Prostate gland (tissue), 2 donors: ENCODE data around the gene TSPAN1. TPM values are rescaled to one million over a fixed set of nuclear protein-coding genes. Genes with fewer than 3 reads are reported as not detected.

Experiments used
- DNase-seq: peaks from one replicate; pipeline ENCODE4 v3.0.0-alpha.2; 2019; ENCODE audit warnings: low spot score
- H3K27ac ChIP-seq, 2 donors: fragments of 200-600 bp; sonication (generic); 2 replicates each; pipeline ENCODE4 v1.5.1; 2017 to 2019
- H3K27me3 ChIP-seq: fragments of 200-600 bp; sonication (generic); replicated peaks from 2 replicates; pipeline ENCODE4 v1.5.1; 2019; ENCODE audit not compliant: insufficient read depth
- H3K36me3 ChIP-seq, 2 donors: fragments of 200-600 bp; sonication (generic); 1 replicate in 1 of 2; 2 replicates in 1 of 2; pipeline versions ENCODE4 v1.5.1 to v1.8.1; 2017 to 2019
- H3K4me1 ChIP-seq: fragments of 200-600 bp; sonication (generic); replicated peaks from 2 replicates; pipeline ENCODE4 v1.5.1; 2019
- H3K4me3 ChIP-seq, 2 donors: fragments of 200-600 bp; sonication (generic); 2 replicates each; pipeline ENCODE4 v1.5.1; 2017 to 2019
- H3K9me3 ChIP-seq: fragments of 200-600 bp; sonication (generic); 2 replicates; pipeline ENCODE4 v1.5.1; 2017
- POLR2A ChIP-seq: fragments of 450-650 bp; IDR thresholded peaks from one replicate; pipeline ENCODE4 v1.6.1; 2016; ENCODE audit warnings: antibody characterized with exemption, mild to moderate bottlenecking
- POLR2AphosphoS5 ChIP-seq: sonication (generic); formaldehyde crosslinking; IDR thresholded peaks from one replicate; pipeline ENCODE4 v1.6.1; 2017; ENCODE audit warnings: antibody characterized with exemption
- WGBS: methylation state at CpG from one replicate; pipeline ENCODE4 v1.1.5; 2018; 5-methylcytosine and 5-hydroxymethylcytosine counted together
- intact Hi-C: fragments of 100-400 bp; cut with DNase I; formaldehyde crosslinking; loops from one replicate; pipeline ENCODE4 v1.14.2; 2022
- total RNA-seq, 2 donors: library from RNA; depleted of rRNA; stranded (reverse); fragments of >200 nt; gene quantifications; one replicate each; pipeline ENCODE4 v1.1.0, GENCODE V29; 2016
- TF ChIP-seq, protein P1 (sequence below), 4 experiments: fragments of 200-600 bp in 2 of 4; fragments of 450-650 bp in 2 of 4; sonication (generic) in 2 of 4; IDR thresholded peaks; 1 replicate in 3 of 4; 2 replicates in 1 of 4; pipeline ENCODE4 v1.5.1; 2016 to 2019; ENCODE audit warnings: antibody characterized with exemption in 4 of 4, mild to moderate bottlenecking in 2 of 4, moderate library complexity in 2 of 4

Gene TSPAN1, protein sequence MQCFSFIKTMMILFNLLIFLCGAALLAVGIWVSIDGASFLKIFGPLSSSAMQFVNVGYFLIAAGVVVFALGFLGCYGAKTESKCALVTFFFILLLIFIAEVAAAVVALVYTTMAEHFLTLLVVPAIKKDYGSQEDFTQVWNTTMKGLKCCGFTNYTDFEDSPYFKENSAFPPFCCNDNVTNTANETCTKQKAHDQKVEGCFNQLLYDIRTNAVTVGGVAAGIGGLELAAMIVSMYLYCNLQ
- total RNA-seq = 100 to 1,000 TPM in 1 of 2 donors, 10 to 100 TPM in 1; 77.2 to 322 TPM

DNA sequence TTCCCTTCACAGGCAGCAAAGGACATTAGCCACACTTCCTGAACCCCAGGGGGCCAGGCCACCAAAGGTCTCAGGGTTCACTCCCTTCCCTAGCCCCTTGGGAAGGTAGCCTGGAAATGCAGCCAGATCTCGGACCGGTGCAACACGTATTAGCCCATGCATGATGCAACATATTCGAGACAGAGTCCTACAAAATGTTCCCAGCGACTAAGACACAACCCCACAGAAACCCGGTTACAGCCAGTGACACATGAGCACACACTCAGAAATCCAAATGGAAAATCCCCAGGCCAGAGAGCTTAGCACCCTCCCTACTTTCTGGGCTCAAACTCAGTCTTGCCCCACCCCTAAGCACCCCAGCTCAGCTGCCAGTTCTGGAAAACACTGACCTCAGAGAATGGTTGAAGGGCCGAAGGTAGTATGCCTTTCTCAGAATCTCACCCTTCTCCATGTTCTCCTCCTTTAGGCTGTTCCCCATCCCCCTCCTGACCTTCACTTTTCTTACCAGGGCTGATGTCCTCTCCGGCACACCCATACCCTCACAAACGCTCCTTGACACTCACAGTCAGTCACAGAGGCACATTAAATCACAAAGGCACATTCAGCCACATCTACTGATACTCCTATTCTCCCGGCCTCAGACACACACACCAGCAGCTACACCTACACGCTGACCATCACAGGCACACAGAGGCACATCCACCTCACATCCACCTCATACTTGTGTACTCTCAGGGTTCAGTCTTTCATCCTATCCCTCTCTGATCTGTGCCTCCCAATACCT, at the start of gene TSPAN1:
Gene TSPAN1, plus strand, starts transcription at position 640 of the 784 bp plus-strand sequence. CDS start 6,021 bp downstream, outside the sequence.
- no peak for DNase-seq
- no peaks in the 10 kb centered on the region for H3K36me3 ChIP-seq
- H3K27ac ChIP-seq = peak within 1 kb of the TSS; percentile 54 to 61
- intact Hi-C loops = loop anchor here (5.0 to 10.0 kb wide), 2 partner anchors 370 to 487 kb away; partner anchors contain the start of genes GPBP1L1, MAST2 and TMEM69
- no peaks in the 10 kb centered on the region for H3K27me3 ChIP-seq
- H3K4me3 ChIP-seq = no peak within 1 kb of the TSS
- peaks cover 7% of the 10 kb centered on the region for H3K4me1 ChIP-seq
- TF ChIP-seq POLR2A (no peak), POLR2AphosphoS5 (peak; percentile 28)
- TF ChIP-seq, protein P1, sequence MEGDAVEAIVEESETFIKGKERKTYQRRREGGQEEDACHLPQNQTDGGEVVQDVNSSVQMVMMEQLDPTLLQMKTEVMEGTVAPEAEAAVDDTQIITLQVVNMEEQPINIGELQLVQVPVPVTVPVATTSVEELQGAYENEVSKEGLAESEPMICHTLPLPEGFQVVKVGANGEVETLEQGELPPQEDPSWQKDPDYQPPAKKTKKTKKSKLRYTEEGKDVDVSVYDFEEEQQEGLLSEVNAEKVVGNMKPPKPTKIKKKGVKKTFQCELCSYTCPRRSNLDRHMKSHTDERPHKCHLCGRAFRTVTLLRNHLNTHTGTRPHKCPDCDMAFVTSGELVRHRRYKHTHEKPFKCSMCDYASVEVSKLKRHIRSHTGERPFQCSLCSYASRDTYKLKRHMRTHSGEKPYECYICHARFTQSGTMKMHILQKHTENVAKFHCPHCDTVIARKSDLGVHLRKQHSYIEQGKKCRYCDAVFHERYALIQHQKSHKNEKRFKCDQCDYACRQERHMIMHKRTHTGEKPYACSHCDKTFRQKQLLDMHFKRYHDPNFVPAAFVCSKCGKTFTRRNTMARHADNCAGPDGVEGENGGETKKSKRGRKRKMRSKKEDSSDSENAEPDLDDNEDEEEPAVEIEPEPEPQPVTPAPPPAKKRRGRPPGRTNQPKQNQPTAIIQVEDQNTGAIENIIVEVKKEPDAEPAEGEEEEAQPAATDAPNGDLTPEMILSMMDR (IDR thresholded peaks at IDR 0.05) = no peak
- WGBS = 60% methylated on average over 11 of the region's 11 CpGs
- H3K9me3 ChIP-seq = no peaks in the 10 kb centered on the region

DNA sequence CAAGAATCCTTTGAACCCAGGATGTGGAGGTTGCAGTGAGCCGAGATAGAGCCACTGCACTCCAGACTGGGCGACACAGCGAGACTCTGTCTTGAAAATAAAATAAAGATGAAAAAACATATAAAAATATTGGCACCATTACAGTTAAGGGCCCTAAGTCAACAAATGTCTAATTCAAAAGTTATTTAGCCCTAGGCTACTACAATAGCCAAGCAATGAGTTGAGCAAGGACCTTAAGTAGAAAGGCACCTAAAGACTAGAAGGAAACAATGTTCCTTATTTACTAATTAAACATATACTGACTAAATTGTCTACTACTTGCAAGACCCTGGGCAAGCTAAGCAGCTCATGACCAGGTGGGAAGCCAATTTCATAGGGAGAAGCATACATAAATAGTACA, 46.5 kb upstream of the TSPAN1 start:
- H3K27ac ChIP-seq = no peak overlapping the region
- H3K4me3 ChIP-seq = no peak overlapping the region
- H3K9me3 ChIP-seq = no peaks in the 10 kb centered on the region
- H3K4me1 ChIP-seq = no peaks in the 10 kb centered on the region
- DNase-seq = no peak
- WGBS = 68% methylated on average over 3 of the region's 3 CpGs
- H3K36me3 ChIP-seq = no peaks in the 10 kb centered on the region
- TF ChIP-seq POLR2A = no peak
- TF ChIP-seq, protein P1 (IDR thresholded peaks at IDR 0.05) = no peak
- TF ChIP-seq POLR2AphosphoS5 = no peak
- H3K27me3 ChIP-seq = no peaks in the 10 kb centered on the region
- intact Hi-C loops = no loop called here

DNA sequence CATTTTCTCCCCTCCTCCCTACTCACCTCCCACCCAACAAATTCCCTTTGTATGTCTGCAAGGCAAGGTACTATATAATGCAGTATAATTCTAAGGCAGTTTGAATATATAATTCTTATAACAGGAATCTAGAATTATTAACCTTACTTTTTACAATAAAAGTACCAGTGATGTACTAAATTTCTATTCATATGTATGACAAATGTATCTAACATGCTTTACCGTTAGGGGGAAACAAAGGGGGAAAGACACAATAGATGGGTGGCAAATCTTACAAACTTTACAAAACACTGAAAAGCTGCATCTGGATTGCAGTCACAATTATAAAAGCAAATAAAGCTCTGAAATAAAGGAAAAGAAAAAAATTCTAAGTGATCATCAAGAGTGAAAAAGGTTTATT, 44.8 kb upstream of the TSPAN1 start:
- no peaks in the 10 kb centered on the region for H3K36me3 ChIP-seq
- DNase-seq = no peak
- WGBS = 26% methylated on average over 1 of the region's 1 CpG
- no peaks in the 10 kb centered on the region for H3K27me3 ChIP-seq
- no peak for TF ChIP-seq POLR2A
- TF ChIP-seq POLR2AphosphoS5 = no peak
- TF ChIP-seq, protein P1 (IDR thresholded peaks at IDR 0.05) = no peak
- no peaks in the 10 kb centered on the region for H3K4me1 ChIP-seq
- H3K4me3 ChIP-seq = peak overlapping the region; percentile 49 to 63
- no peaks in the 10 kb centered on the region for H3K9me3 ChIP-seq
- intact Hi-C loops = loop anchor here (5.0 to 10.0 kb wide), 4 partner anchors 52 to 248 kb away; no protein-coding TSS in a partner anchor
- H3K27ac ChIP-seq = no peak overlapping the region

DNA sequence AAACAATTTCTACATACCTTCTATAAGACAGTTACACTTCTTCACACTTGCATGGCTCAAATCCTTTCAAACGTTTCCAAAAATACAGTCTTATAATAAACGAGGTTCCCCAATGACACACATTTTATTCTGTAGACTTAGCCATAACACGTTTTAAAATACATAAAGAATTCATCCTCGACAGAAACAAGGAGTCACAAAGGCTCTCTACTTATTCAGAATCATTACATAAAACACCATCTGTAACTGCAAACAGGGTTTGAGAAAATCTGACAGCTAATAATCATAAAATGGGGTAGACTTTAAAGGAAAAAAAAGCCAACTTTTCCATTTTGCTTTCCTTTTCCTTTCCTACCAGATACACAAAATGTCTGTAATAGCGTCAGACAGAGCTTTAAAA, 44.3 kb upstream of the TSPAN1 start:
- Histone ChIP-seq H3K9me3 (no peaks in the 10 kb centered on the region), H3K27ac (peak overlapping the region in 1 of 2 donors; percentile 87), H3K36me3 (no peaks in the 10 kb centered on the region), H3K4me1 (no peaks in the 10 kb centered on the region), H3K27me3 (no peaks in the 10 kb centered on the region), H3K4me3 (peak overlapping the region; percentile 49 to 63)
- no peak for DNase-seq
- 5% methylated on average over 5 of the region's 5 CpGs for WGBS
- intact Hi-C loops = loop anchor here (5.0 to 10.0 kb wide), 4 partner anchors 52 to 248 kb away; no protein-coding TSS in a partner anchor
- no peak for TF ChIP-seq POLR2AphosphoS5
- TF ChIP-seq, protein P1 (IDR thresholded peaks at IDR 0.05) = no peak
- no peak for TF ChIP-seq POLR2A
